Activated B cell treated with CpG ODN at 0.5 μM for 24 hours (primary cell): ENCODE results near the gene DNAH3. TPM values are rescaled to one million over a fixed set of nuclear protein-coding genes. Genes with fewer than 3 reads are reported as not detected.

Experiments used
- ATAC-seq: fragments of 200-7000 bp; cut with Tn5 transposase; one replicate; pipeline ENCODE4 v1.10.0; 2021; ENCODE audit warnings: low read depth, mild to moderate bottlenecking, moderate library complexity
- CTCF ChIA-PET: fragments of 350-600 bp; sonication (Branson Sonifier 250); formaldehyde crosslinking; loops from one replicate; lab custom pipeline; 2021; ENCODE audit warnings: antibody characterized with exemption; lab: Charles Lee
- POLR2A ChIA-PET: fragments of 350-600 bp; sonication (Branson Sonifier 250); formaldehyde crosslinking; loops from one replicate; lab custom pipeline; 2021; ENCODE audit warnings: antibody characterized with exemption; lab: Charles Lee
- DNase-seq: peaks from one replicate; pipeline ENCODE4 v3.0.0; 2022
- H3K27ac Mint-ChIP-seq: one replicate; pipeline ENCODE4 v1.8.0; 2020; ENCODE audit warnings: mixed read lengths
- H3K27me3 Mint-ChIP-seq: one replicate; pipeline ENCODE4 v1.8.0; 2021; ENCODE audit warnings: mixed read lengths
- H3K36me3 Mint-ChIP-seq: one replicate; pipeline ENCODE4 v1.8.0; 2021; ENCODE audit warnings: low read depth, mixed read lengths
- H3K4me1 Mint-ChIP-seq: one replicate; pipeline ENCODE4 v1.8.0; 2021; ENCODE audit warnings: mixed read lengths
- H3K4me3 Mint-ChIP-seq: one replicate; pipeline ENCODE4 v1.8.0; 2020; ENCODE audit warnings: mild to moderate bottlenecking, mixed read lengths
- H3K9me3 Mint-ChIP-seq: one replicate; pipeline ENCODE4 v1.8.0; 2020; ENCODE audit warnings: mixed read lengths
- CTCF ChIP-seq: fragments of 200-600 bp; IDR thresholded peaks from one replicate; pipeline ENCODE4 v1.8.0; 2022; ENCODE audit warnings: antibody characterized with exemption, mild to moderate bottlenecking
- intact Hi-C: fragments of 100-400 bp; cut with micrococcal nuclease; formaldehyde crosslinking; loops from one replicate; pipeline ENCODE4 v1.15.1; 2024
- total RNA-seq: library from RNA; stranded (reverse); gene quantifications from 2 replicates; pipeline ENCODE4 v1.2.3, GENCODE V29; 2022

DNAH3 gene
- total RNA-seq, 1 donor from 2014 or later: not detected

GRCh38 chr16:21033264-21033663 lies 117.4 kb downstream of the DNAH3 start:
- CTCF ChIA-PET: no interaction called here
- intact Hi-C loops: no loop called here
- no peak overlapping the region for H3K4me3 Mint-ChIP-seq
- no peak for TF ChIP-seq CTCF
- DNase-seq (no peak), ATAC-seq (no peak)
- H3K4me1 Mint-ChIP-seq: no peaks in the 10 kb centered on the region
- no peaks in the 10 kb centered on the region for H3K36me3 Mint-ChIP-seq
- H3K27ac Mint-ChIP-seq: no peak overlapping the region
- POLR2A ChIA-PET: no interaction called here
- peaks cover 11% of the 10 kb centered on the region for H3K27me3 Mint-ChIP-seq
- H3K9me3 Mint-ChIP-seq: no peaks in the 10 kb centered on the region

GRCh38 chr16:21028728-21029127 lies 121.9 kb downstream of the DNAH3 start:
- POLR2A ChIA-PET: no interaction called here
- no peak for TF ChIP-seq CTCF

GRCh38 chr16:21026846-21027245 lies 123.8 kb downstream of the DNAH3 start:
- H3K27me3 Mint-ChIP-seq: peaks cover 7% of the 10 kb centered on the region
- peaks cover 3% of the 10 kb centered on the region for H3K4me1 Mint-ChIP-seq
- H3K27ac Mint-ChIP-seq: no peak overlapping the region
- CTCF ChIA-PET: no interaction called here
- TF ChIP-seq CTCF: no peak
- DNase-seq: no peak
- no peaks in the 10 kb centered on the region for H3K36me3 Mint-ChIP-seq
- H3K4me3 Mint-ChIP-seq: no peak overlapping the region
- no peak for ATAC-seq
- H3K9me3 Mint-ChIP-seq: no peaks in the 10 kb centered on the region
- intact Hi-C loops: no loop called here
- POLR2A ChIA-PET: no interaction called here

More at GRCh38 chr16:21028728-21029127, 121.9 kb downstream of the DNAH3 start:
- Mint-ChIP-seq H3K27me3 (peaks cover 10% of the 10 kb centered on the region), H3K4me3 (no peak overlapping the region), H3K9me3 (no peaks in the 10 kb centered on the region), H3K4me1 (no peaks in the 10 kb centered on the region), H3K36me3 (no peaks in the 10 kb centered on the region), H3K27ac (no peak overlapping the region)
- ATAC-seq (no peak), DNase-seq (no peak)
- intact Hi-C loops: no loop called here
- CTCF ChIA-PET: no interaction called here

GRCh38 chr16:21023509-21024202 lies 127.0 kb downstream of the DNAH3 start:
- no peaks in the 10 kb centered on the region for H3K9me3 Mint-ChIP-seq
- peaks cover 3% of the 10 kb centered on the region for H3K4me1 Mint-ChIP-seq
- H3K36me3 Mint-ChIP-seq: no peaks in the 10 kb centered on the region
- intact Hi-C loops: no loop called here
- H3K27ac Mint-ChIP-seq: no peak overlapping the region
- no peak overlapping the region for H3K4me3 Mint-ChIP-seq
- peaks cover 3% of the 10 kb centered on the region for H3K27me3 Mint-ChIP-seq
- ChIA-PET CTCF (no interaction called here), POLR2A (no interaction called here)
- no peak for DNase-seq
- TF ChIP-seq CTCF: no peak
- no peak for ATAC-seq

- CTCF ChIA-PET: no interaction called here
- peaks cover 3% of the 10 kb centered on the region for H3K27me3 Mint-ChIP-seq
- H3K4me3 Mint-ChIP-seq: no peak overlapping the region
- DNase-seq (no peak), ATAC-seq (no peak)
- no peak overlapping the region for H3K27ac Mint-ChIP-seq
- no peak for TF ChIP-seq CTCF
- H3K4me1 Mint-ChIP-seq: peaks cover 3% of the 10 kb centered on the region
- no peaks in the 10 kb centered on the region for H3K9me3 Mint-ChIP-seq
- no peaks in the 10 kb centered on the region for H3K36me3 Mint-ChIP-seq
- POLR2A ChIA-PET: interaction anchor here (0.6 kb wide), 1 partner anchor 1611 kb away, joined by 5 read pairs; no protein-coding TSS in a partner anchor
- intact Hi-C loops: no loop called here
Measured at GRCh38 chr16:21021316-21021715, 129.3 kb downstream of the DNAH3 start.
